GM19328 (cell line): ENCODE data around the gene NUDT15.
"Not testable (repeated sequence)": the region's sequence is repeated elsewhere in the genome, so short reads cannot be mapped to it uniquely, and the experiment has no call there.

Experiments
- ATAC-seq: cut with Tn5 transposase; IDR thresholded peaks from one replicate; pipeline ENCODE4 v1.9.1; 2021; ENCODE audit warnings: mild to moderate bottlenecking, moderate library complexity; ENCODE audit not compliant: unreplicated experiment

NUDT15 gene

DNA sequence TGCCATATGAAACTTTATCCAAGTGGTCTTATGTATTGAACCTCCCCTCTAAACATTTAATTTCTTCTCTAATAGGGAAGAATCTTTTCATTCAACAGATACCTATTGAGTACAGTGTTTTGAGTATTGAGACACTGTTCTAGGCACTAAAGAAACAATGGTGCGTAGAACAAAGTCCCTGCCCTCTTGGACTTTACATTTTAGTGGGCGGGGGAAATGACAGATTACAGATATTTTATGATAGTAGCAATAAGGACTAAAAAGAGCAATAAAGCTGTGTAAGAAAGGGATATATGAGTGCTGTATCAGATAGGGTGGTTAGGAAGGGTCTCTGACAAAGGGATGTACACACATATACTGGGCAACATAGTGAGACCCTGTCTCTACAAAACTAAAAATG lies 5.4 kb downstream of the NUDT15 start:
- no peak for ATAC-seq

DNA sequence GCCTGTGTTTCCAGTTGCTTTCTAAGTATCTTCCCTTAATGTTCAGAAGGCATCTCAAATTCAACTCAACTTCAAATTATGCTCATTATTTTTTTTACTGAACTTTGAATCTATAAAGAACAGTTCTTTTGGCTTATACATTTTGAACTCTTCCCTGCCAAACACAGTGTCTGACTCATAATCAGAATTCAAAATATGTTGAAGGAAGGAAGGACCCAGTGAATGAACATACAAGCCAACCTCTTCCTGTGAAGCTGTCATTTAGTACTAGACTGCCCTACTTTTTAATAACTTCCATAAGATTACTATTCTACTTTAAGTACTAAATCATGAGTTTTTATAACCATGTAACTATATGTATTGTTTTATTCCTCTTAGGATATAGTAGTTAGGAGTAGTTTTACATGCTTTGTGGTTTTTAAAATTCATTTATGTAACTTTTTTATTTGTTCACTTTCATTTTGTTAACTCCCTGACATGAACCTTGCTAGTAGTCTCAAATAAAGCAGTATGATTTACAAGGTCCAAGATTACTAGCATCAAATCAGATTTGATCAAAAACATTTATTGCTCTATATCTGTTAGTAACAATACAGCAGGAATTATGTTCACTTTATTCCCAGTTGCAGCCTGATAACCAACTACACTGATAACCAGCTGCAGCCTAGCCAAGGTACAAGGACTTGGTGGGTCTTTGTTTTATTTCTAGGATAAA lies 6.4 kb downstream of the NUDT15 start:
- no peak for ATAC-seq

DNA sequence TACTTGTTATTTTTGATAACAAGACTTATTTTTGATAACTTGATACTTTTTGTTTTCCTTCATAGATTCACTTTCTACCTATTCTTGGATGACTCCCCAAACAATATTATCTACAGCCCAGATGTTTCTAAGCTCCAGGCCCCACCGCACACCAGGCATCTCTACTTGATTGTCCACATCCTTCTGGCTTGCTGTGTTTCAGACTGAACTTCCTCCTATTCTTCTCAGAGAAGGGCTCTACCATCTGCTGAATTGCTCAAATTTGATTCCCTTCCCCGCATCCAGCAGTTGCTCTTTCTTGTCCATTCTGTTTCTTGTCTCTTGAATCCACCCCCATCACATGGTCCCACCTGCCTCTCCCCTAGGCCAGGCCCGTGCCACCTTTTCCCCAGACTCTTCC lies 13.0 kb downstream of the NUDT15 start:
- no peak for ATAC-seq

DNA sequence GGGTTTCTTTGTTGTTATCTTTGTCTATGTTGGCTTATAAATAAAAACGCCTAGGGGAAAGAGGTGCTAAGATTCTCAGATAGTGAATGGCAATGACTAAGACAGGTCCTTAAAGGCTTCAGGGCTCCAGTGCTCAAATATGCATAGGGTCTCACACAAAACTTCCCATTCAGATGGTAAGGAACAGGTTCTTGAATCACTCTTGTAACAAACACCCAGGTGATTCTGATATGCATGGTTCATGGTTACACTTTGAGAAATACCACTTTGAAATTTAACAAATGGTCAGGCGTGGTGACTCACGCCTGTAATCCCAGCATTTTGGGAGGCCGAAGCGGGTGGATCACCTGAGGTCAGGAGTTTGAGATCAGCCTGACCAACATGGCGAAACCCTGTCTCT lies 17.1 kb downstream of the NUDT15 start:
- ATAC-seq: no peak

DNA sequence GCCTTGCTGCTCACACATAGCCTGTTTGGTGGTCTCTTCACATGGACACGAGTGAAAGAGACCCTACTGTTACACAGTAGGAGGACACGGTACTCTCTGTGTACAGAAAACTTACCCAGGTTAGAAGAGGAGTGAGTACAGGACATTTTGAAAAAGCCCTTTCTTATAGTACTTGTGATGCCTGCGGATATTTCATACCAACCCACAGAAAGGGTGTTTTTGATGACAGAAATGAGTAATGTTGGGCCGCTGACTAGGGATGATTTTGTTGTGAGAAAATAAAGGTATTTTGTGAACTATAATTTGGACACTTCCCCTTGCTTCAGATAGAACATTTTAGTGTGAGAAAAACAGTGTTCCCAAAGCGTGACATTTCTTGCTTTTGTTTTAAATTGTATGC lies 18.2 kb downstream of the NUDT15 start:
- no peak for ATAC-seq

DNA sequence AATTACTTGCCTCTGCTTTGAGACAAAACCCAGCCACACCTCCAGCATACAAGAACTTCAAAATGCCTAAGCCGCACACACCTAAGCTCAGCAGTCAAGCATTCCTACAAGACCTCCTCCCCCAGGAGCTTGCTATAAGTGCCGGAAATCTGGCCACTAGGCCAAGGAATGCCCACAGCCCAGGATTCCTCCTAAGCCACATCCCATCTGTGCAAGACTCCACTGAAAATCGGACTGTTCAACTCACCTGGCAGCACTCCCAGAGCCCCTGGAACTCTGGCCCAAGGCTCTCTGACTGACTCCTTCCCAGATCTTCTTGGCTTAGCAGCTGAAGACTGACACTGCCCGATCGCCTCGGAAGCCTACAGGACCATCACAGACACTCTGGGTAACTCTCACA lies 21.0 kb downstream of the NUDT15 start:
- ATAC-seq: not testable (repeated sequence)

DNA sequence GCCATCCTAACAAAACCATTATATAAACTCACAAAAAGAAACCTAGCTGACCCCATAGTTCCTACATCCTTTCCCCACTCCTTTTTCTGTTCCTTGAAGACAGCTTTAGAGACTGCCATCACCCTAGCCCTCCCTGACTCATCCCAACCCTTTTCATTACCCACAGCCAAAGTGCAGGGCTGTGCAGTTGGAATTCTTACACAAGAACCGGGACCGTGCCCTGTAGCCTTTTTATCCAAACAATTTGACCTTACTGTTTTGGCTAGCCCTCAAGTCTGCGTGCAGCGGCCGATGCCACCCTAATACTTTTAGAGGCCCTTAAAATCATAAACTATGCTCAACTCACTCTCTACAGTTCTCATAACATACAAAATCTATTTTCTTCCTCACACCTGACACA lies 22.4 kb downstream of the NUDT15 start:
- not testable (repeated sequence) for ATAC-seq

DNA sequence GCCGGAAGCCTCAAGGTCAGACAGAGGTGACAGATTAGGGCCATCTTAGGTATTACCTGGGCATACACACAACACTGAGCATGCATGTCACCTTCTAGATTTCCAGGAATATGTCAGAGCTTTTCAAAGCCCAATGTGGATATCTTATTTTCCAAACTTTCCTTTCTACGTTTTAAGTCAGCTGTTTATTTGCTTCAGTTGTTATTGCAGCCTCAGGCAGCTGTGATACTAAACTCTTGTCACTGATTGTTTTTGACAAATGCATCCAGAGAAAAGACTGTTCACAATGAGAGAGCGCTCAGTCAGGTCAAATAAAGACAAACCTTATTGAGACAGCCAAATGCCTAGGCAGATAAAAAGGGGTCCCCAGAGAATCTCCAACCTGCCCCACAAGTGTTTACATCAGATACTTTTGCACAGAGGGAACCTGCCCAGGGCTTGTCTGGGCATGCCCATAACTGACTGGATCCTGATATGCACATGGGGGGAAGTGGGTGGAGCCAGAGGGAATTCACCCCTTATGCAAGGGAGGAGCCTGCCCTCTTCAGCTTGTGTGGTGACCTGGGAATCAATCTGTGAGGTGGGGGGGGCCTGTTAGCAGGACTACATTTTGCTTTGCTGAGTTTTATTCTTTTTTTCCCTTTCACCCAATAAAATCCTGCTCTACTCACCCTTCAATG lies 28.9 kb downstream of the NUDT15 start:
- no peak for ATAC-seq

DNA sequence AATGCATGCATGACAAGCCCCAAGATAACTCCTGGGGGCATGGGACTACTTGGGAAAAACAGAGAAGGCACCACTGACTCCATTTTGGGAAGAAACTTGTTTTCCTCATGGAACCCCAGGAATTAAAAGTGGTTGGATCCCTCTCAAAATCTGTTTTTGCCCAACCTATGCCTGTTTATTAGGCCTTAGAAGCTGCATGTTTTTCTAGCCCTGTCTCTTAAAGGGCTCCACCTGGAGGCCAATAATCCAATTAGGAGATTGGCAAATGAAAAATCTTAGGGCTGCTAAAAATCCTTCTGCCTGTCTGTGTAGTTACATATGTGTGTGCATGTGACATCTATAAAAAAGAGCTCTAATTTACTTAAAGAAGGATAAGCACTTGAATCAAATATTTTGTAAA lies 30.5 kb downstream of the NUDT15 start:
- ATAC-seq: no peak

DNA sequence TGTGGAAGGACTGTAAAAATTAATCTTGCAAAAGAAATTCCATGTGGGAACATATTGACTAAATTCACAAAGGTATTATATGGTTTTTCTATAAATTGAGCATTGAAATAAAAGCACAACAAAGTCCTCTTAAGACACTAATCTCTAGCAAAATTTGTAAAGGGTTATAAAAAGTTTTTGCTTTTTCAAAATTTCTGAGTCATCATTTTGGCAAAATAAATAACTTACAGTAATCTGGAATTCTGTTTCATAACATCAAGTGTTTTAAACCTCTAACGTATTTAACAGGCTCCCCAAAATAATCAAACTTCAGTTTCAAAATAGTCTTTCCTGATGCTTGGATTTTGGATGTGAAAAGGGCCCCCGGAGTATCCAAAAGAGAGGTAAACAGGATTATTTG lies 31.4 kb downstream of the NUDT15 start:
- ATAC-seq: no peak

DNA sequence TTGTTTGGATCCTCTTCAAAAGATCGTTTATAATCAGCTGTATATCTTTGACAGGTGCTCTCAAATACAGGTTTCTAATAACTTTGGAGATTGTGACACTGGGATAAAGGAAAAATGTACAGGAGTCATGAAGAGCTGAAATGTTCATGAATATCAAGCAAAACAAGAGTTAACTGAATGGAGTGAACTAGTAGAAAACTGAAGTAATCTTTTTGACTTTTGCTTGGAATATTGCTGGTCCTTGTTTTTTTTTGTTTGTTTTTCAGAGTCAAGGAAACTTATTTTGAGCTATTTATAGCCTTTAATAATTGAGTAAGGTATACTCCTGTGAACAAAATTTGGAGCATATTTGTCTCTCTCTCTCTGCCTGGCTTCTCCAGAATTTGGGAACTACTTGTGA lies 32.0 kb downstream of the NUDT15 start:
- ATAC-seq: no peak

DNA sequence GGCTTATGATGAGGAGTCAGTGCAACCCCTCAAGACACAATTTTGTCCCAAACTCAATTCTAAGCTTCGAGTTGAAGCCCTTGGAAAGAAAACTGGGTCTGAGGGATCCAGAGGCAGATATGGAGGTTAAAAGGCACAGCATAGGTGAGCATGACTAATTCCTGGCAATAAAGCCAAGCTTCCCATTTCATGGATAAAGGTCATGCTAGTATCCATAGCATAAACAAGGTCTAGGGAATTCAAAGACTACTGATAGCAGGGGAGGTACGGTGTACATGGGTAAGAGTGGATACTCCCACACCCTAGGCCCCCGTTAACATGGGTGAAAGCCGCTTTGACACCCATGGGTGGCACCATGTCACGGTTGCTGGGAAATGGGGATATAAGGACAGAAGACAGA lies 33.4 kb downstream of the NUDT15 start:
- no peak for ATAC-seq

DNA sequence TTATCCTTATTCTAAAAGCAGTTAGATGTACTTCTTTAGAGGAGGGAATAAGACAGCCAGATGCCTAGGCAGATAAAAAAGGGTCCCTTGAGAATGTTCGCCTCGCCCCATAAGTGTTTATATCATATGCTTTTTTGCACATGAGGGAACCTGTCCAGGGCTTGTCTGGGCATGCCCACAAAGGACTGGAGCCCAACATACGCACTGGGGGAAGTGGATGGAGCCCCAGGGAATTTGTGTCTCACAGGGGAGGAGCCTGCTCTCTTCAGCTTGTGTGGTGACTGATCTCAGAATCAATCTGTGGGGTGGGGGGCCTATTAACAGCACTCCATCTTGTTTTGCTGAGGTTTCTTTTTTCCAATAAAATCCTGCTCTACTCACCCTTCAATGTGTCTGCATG lies 34.8 kb downstream of the NUDT15 start:
- no peak for ATAC-seq

DNA sequence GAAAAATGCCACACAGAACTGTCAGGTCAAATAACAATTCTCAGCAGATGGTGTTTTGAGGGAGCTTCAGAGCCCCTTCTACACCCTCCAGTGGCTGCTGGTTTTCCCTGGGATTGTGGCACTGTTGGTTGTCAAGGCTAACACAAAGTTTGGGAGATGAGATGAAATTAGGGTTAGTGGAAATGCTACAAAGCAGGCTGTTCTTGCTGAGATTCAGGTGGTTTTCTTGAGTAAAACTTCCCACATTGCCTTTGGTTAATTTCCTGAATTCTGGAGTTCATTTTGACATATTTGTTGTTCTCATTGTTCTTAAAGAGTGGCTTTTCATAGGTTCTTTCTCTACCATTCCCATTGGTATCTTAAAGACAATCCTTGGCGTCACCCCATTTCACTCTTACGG lies 35.3 kb downstream of the NUDT15 start:
- no peak for ATAC-seq

DNA sequence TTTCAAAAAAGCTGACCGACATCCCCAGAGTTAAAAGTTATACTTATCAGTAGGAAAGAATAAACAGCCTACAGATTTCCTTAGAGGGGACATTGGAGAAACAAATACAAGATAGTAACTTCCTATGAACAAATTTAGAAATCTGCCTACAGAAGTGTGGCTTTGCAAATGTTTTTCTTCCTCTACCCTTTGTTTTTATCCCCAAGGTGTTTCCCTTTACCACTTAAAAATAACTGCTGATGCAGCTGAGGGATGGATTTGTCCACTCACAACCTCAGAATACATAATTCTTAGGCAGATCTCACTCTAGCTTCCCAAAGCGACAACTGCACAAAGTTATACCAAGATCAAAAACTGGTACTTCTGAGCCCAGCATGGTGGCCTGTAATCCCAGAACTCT lies 36.5 kb downstream of the NUDT15 start:
- no peak for ATAC-seq

DNA sequence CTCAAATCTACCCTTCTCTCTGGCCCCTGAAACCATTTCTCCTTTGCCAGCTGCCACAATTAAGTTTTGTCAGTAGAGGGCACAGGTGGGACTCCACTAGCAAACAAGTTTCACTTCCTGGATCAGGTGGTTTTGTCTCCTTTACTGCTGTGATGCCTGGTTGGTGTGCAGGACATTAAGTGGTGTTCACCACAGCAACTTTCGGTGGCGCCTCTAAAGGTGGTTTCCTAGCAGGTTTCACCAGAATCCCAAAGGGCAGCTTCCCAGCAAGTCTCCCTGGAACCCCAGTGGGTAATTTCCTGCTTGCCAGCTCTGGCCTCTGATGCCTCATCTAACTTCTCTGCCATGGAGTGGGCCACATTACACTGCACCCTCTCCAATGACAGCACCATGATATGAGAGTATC lies 40.7 kb downstream of the NUDT15 start:
- ATAC-seq: peak; percentile 97

DNA sequence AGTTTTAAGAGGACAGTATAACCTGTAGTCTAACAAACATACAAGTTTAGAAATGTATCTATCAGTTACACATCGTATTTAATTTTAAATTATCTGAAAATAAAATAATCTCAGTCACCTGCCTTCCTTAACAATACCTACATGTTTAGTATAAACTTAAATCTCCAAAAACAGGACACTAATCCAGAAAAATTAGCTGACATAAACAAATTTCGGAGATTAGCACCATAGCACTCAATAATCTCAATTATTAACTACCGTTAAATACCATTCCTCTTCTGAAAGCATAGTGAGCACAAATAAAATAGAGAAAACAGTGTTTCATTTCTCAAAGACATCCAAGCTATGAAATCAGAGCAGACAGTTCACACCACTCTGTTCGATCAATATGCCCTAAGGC lies 44.2 kb downstream of the NUDT15 start:
- ATAC-seq: no peak

DNA sequence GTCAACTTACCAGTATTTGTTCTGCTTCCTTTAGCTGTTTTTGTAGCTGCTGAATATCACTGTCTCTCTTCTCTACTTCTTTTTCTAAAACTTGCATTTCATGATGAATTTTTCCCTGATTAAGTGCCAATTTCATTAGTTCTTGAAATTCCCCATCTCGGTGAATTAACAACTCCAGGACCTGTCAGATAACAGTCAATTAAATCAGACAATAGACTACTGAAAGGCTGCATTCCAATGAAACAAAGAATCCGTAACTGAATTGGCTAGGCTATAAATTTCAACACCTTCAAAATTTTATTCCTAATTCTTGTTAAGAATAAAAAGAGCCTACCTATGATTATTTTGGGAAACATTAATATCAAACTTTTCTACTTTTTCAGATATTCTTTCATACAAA lies 48.7 kb downstream of the NUDT15 start:
- ATAC-seq: no peak

DNA sequence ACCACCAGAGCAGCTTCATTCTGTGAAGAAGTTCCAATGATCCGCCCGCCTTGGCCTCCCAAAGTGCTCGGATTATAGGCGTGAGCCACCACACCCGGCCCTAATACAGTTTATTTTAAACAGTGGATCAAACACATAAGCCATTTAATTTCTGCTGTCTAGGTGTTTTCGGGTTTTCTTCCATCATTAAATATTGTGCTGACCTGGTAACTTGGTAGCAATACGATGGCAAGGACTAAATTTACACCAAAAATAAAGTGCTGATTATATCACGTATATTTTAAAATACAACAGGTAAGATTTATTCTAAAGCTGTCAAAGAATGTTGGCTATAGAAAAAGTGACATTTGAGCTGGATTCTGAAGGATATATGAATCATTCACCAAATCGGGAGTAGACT lies 56.1 kb downstream of the NUDT15 start:
- ATAC-seq: no peak

DNA sequence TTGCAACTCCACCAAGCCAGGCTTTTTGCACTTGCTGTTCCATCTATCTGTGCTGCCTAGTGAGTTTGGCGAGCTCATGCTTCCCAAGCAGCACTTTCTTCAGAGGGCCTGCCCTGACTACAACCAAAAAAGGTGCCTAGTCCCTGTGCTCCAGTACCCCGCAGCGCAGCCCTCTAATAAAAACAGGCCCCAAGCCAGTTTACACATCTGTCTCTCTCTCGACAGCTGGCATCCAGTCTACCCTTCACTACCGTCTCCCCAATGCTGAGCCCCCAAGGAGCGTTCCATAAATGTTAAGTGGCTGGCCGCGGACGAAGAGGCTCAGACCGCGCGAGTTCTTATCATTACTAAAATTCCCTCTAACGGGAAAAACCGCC lies 56.9 kb downstream of the NUDT15 start:
- ATAC-seq: peak; percentile 9

DNA sequence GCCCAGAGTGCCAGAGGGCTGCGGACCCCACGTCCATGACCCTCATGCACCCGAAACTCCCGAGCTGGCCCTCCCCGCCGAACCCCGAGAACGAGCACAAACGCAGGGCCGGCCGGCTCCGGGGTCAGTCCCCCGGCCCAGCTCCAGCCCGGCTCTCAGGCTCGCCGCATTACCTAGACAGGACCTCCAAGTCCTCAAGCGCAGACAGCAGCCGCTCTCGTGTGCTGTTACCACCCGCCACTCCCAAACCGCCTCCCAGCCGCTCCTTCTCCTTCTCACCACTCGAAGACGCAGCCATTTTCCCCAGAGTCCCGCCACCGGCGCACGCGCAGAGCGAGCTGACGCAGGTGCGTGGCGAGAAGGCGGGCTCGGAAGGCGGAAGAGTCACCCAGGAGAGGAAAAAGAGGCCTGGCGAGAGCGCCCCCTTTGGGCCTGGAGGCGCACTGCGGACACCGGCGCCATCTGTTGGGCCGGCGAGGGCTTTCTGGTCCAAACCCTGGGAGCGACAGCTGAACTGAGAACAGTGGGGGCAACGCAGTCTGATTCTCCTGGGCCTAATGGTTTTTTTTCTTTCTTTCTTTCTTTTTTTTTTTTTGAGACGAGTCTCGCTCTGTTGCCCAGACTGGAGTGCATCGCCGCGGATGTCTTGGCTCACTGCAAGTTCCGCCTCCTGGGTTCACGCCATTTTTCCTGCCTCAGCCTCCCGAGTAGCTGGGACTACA lies 57.4 kb downstream of the NUDT15 start, which contains the start of gene MED4:
MED4 (minus strand) TSS at position 324 of the 722 bp plus-strand sequence; CDS start at position 298, 26 bp downstream.
- ATAC-seq: peak; percentile 90

DNA sequence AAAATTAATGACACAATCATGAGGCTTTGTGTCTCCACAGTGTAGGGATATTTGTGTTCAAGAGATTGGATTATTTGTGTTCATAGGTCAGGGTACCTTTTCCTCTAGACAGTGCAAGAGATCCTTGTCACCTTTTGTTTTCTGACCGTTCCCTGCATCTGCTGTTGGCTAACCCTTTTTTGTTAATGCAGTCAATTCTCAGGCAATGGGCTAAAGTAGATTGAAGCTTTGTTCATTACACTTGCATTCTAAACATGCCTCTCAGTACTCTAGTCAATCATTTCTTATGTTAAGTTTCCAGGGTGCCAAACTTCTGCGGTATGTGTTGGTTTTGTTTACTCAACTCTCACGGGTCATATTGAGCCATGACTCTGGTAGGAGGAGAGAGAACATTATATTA lies 59.1 kb downstream of the NUDT15 start:
- no peak for ATAC-seq
